ENCODE results near the gene FBXL13.

GRCh38 chr7:102897211-102897631, 177.4 kb downstream of the FBXL13 start:
- TF ChIP-seq JUND (IDR thresholded peaks at IDR 0.05; ENCODE audit: low read depth, low read length) = no peak
- no peak for TF ChIP-seq BCL11A (IDR thresholded peaks at IDR 0.05; ENCODE audit: low read depth, low read length)
- TF ChIP-seq TAF1 (IDR thresholded peaks at IDR 0.05; ENCODE audit: borderline replicate concordance, low read depth, low read length) = no peak
- TF ChIP-seq CTCF (IDR thresholded peaks at IDR 0.05 in 2 of 3, conservative IDR thresholded peaks at IDR 0.05 in 1 of 3; ENCODE audit: control insufficient read depth in 2 of 3, extremely low read depth in 1 of 3, insufficient read depth in 1 of 3, low read depth in 3 of 3, low read length in 3 of 3) = no peak
- TF ChIP-seq EP300 (IDR thresholded peaks at IDR 0.05; ENCODE audit: borderline replicate concordance in 1 of 2, control insufficient read depth in 1 of 2, low read depth in 2 of 2, low read length in 2 of 2) = no peak
- TF ChIP-seq SMC3 (IDR thresholded peaks at IDR 0.05; ENCODE audit: borderline replicate concordance, low read length) = no peak
- no peak for TF ChIP-seq ELK1 (IDR thresholded peaks at IDR 0.05; ENCODE audit: low read depth, low read length)
- no peak for TF ChIP-seq SRF (IDR thresholded peaks at IDR 0.05; ENCODE audit: low read depth in 2 of 2, low read length in 2 of 2)
- no peak for TF ChIP-seq CHD1 (IDR thresholded peaks at IDR 0.05; ENCODE audit: low read depth, low read length)
- no peak for TF ChIP-seq BMI1 (IDR thresholded peaks at IDR 0.05; ENCODE audit: borderline replicate concordance)

All from GM12878 (cell line).